ENCODE data around the gene AP3S2.

DNA sequence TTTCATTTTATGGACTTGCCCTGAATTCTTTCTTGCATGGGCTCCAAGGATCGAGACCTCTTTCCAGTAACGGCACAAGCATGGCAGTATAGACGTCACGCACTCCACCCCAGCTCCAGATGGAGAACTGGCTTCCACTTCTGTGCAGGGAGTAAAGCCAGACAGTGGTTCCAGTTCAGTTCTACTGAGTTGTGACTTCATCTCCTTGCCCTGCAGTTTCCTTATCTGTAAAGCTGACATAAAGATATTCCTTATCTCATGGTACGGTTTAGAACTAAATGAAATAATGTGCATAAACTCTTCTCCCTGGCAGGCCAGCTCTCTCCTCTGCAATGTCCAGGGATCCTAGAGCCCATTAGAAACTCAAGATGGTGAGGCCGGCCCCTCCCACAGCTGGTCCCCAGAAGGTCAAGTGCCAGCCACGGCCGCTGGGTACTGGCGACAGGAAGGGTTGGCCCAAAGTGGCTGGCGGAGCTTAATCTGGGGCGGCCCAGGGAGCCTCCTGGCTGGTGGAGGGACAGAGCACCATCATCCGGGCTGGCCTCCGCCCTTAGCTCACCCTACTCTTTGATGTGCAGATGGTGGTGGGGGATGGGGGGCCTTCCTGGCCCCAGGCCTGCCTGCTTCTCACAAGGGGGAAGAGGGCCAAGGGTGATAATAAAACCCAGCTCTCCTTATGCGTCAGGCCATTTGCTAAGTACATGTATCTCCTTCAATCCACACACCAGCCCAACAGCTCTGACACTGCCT is 110.5 kb downstream of the AP3S2 start:
- TF ChIP-seq, protein P1, sequence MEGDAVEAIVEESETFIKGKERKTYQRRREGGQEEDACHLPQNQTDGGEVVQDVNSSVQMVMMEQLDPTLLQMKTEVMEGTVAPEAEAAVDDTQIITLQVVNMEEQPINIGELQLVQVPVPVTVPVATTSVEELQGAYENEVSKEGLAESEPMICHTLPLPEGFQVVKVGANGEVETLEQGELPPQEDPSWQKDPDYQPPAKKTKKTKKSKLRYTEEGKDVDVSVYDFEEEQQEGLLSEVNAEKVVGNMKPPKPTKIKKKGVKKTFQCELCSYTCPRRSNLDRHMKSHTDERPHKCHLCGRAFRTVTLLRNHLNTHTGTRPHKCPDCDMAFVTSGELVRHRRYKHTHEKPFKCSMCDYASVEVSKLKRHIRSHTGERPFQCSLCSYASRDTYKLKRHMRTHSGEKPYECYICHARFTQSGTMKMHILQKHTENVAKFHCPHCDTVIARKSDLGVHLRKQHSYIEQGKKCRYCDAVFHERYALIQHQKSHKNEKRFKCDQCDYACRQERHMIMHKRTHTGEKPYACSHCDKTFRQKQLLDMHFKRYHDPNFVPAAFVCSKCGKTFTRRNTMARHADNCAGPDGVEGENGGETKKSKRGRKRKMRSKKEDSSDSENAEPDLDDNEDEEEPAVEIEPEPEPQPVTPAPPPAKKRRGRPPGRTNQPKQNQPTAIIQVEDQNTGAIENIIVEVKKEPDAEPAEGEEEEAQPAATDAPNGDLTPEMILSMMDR (IDR thresholded peaks at IDR 0.05) = no peak
- TF ChIP-seq POLR2A (IDR thresholded peaks at IDR 0.05) = no peak
